Endothelial cell (in vitro differentiated cells): Measurements from ENCODE around the gene PRRG1. TPM values are rescaled to one million over a fixed set of nuclear protein-coding genes. Genes with fewer than 3 reads are reported as not detected.
"Not testable (repeated sequence)": the region's sequence is repeated elsewhere in the genome, so short reads cannot be mapped to it uniquely, and the experiment has no call there.

Experiments used
- DNase-seq: peaks from one replicate; pipeline ENCODE4 v3.0.0; 2021; ENCODE audit warnings: low spot score
- H3K27ac Mint-ChIP-seq: one replicate; pipeline ENCODE4 v1.8.0; 2021; ENCODE audit warnings: mixed read lengths, inconsistent platforms; ENCODE audit not compliant: unreplicated experiment
- H3K27me3 Mint-ChIP-seq: one replicate; pipeline ENCODE4 v1.8.0; 2021; ENCODE audit warnings: mild to moderate bottlenecking, moderate library complexity, mixed read lengths, inconsistent platforms; ENCODE audit not compliant: unreplicated experiment
- H3K36me3 Mint-ChIP-seq: one replicate; pipeline ENCODE4 v1.8.0; 2021; ENCODE audit warnings: mild to moderate bottlenecking, low read depth, mixed read lengths, inconsistent platforms; ENCODE audit not compliant: unreplicated experiment
- H3K4me1 Mint-ChIP-seq: one replicate; pipeline ENCODE4 v1.8.0; 2021; ENCODE audit warnings: mild to moderate bottlenecking, mixed read lengths, inconsistent platforms; ENCODE audit not compliant: unreplicated experiment
- H3K4me3 Mint-ChIP-seq: one replicate; pipeline ENCODE4 v1.8.0; 2021; ENCODE audit warnings: mild to moderate bottlenecking, mixed read lengths, inconsistent platforms; ENCODE audit not compliant: unreplicated experiment
- H3K9me3 Mint-ChIP-seq: one replicate; pipeline ENCODE4 v1.8.0; 2021; ENCODE audit warnings: mixed read lengths, inconsistent platforms; ENCODE audit not compliant: unreplicated experiment
- CTCF ChIP-seq: fragments of 200-600 bp; sonication (generic); IDR thresholded peaks from one replicate; pipeline ENCODE4 v1.5.0; 2021; ENCODE audit warnings: antibody characterized with exemption; ENCODE audit not compliant: unreplicated experiment
- total RNA-seq: library from RNA; stranded (reverse); fragmentation: NEBNext Ultra II Directional; extraction: Animal tissue kit (Norgen Biotek cat#: 25700); gene quantifications from one replicate; pipeline ENCODE4 v1.2.1, GENCODE V29; 2021; ENCODE audit not compliant: unreplicated experiment

The PRRG1 gene
- total RNA-seq, 1 donor from 2014 or later, result 16.5 TPM

- Mint-ChIP-seq H3K4me1 (no peaks in the 10 kb centered on the region), H3K27me3 (peaks cover 1% of the 10 kb centered on the region), H3K27ac (no peak overlapping the region), H3K36me3 (no peaks in the 10 kb centered on the region), H3K9me3 (no peaks in the 10 kb centered on the region), H3K4me3 (no peak overlapping the region)
- no peak for DNase-seq
- no peak for TF ChIP-seq CTCF
These were observed 71.0 kb downstream of the PRRG1 start for GRCh38 chrX:37420185-37420584.

- Mint-ChIP-seq H3K9me3 (no peaks in the 10 kb centered on the region), H3K27ac (no peak overlapping the region), H3K4me3 (no peak overlapping the region), H3K27me3 (peaks cover 1% of the 10 kb centered on the region), H3K36me3 (no peaks in the 10 kb centered on the region), H3K4me1 (no peaks in the 10 kb centered on the region)
- DNase-seq, result no peak
- no peak for TF ChIP-seq CTCF
These were observed 71.6 kb downstream of the PRRG1 start for GRCh38 chrX:37420756-37421155.

GRCh38 chrX:37424000-37424429, 74.9 kb downstream of the PRRG1 start:
- H3K27me3 Mint-ChIP-seq, result peaks cover 1% of the 10 kb centered on the region
- H3K27ac Mint-ChIP-seq, result no peak overlapping the region
- H3K4me1 Mint-ChIP-seq, result no peaks in the 10 kb centered on the region
- H3K36me3 Mint-ChIP-seq, result no peaks in the 10 kb centered on the region
- no peak overlapping the region for H3K4me3 Mint-ChIP-seq
- DNase-seq, result no peak
- no peak for TF ChIP-seq CTCF
- H3K9me3 Mint-ChIP-seq, result no peaks in the 10 kb centered on the region

GRCh38 chrX:37425370-37425769, 76.2 kb downstream of the PRRG1 start:
- no peak for DNase-seq
- Mint-ChIP-seq H3K9me3 (no peaks in the 10 kb centered on the region), H3K27me3 (peaks cover under 1% of the 10 kb centered on the region), H3K4me1 (no peaks in the 10 kb centered on the region), H3K27ac (no peak overlapping the region), H3K4me3 (no peak overlapping the region), H3K36me3 (peaks cover 6% of the 10 kb centered on the region)
- TF ChIP-seq CTCF, result no peak

GRCh38 chrX:37428962-37429361, 79.8 kb downstream of the PRRG1 start:
- DNase-seq, H3K27me3 Mint-ChIP-seq, H3K9me3 Mint-ChIP-seq, H3K4me3 Mint-ChIP-seq, H3K27ac Mint-ChIP-seq, H3K4me1 Mint-ChIP-seq: not testable (repeated sequence)
- peaks cover 18% of the 10 kb centered on the region for H3K36me3 Mint-ChIP-seq

GRCh38 chrX:37434362-37434761, 85.2 kb downstream of the PRRG1 start:
- no peak for TF ChIP-seq CTCF
- H3K4me3 Mint-ChIP-seq, result no peak overlapping the region
- H3K36me3 Mint-ChIP-seq, result peaks cover 15% of the 10 kb centered on the region
- no peaks in the 10 kb centered on the region for H3K9me3 Mint-ChIP-seq
- no peaks in the 10 kb centered on the region for H3K4me1 Mint-ChIP-seq
- no peak overlapping the region for H3K27ac Mint-ChIP-seq
- DNase-seq, result no peak
- H3K27me3 Mint-ChIP-seq, result peaks cover 3% of the 10 kb centered on the region
